ENCODE results near the gene C13orf46.
"Not testable (repeated sequence)": the region's sequence is repeated elsewhere in the genome, so short reads cannot be mapped to it uniquely, and the experiment has no call there.

Gene C13orf46

GRCh38 chr13:113991676-113992179 lies 17.9 kb upstream of the C13orf46 start:
- DNase-seq, result no peak

DNA sequence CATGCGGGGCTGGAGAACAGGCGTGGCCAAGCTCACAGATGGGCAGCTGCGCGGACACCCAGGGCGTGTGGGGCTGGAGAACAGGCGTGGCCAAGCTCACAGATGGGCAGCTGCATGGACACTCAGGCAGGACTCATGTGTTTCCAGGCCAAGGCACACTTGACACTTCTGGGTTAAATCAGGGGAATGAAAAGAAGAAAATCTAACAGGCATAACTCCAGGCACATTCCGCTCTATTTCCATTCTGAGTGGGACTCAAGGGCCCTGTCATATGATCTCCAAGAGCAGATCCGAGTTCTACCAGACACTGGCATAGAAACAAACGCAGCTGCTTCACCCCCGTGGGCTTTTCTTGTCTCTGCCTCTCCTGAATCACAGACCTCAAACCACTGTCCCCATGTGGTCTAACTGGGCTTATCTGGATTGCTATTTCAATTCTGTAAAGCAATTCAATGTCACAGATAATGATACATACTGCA lies 17.4 kb upstream of the C13orf46 start:
- DNase-seq, result no peak

DNA sequence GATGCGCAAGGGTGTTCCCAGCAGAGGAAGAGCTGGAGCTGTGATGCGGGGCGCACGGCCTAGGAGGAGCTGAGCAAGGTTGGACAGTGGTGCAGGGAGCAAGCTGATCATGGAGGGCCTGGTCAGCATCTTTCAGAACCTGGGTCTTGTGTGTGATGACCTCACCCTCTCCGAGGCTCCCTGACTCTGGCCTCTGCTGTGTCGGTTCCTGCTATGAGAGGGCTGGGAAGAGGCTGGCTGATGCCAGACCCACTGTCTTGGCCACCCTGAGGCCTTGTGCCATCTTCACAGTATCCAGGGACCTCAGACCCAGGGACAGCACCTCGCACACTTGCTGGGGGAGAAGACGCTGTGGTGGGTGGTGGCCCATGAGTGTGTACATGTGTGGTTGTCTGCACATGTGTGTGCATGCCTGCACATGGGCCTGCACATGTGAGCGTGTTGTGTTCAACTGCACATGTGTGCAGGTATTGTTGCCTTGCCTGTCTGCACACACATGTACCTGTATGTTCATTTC lies 16.5 kb upstream of the C13orf46 start:
- DNase-seq, result no peak

DNA sequence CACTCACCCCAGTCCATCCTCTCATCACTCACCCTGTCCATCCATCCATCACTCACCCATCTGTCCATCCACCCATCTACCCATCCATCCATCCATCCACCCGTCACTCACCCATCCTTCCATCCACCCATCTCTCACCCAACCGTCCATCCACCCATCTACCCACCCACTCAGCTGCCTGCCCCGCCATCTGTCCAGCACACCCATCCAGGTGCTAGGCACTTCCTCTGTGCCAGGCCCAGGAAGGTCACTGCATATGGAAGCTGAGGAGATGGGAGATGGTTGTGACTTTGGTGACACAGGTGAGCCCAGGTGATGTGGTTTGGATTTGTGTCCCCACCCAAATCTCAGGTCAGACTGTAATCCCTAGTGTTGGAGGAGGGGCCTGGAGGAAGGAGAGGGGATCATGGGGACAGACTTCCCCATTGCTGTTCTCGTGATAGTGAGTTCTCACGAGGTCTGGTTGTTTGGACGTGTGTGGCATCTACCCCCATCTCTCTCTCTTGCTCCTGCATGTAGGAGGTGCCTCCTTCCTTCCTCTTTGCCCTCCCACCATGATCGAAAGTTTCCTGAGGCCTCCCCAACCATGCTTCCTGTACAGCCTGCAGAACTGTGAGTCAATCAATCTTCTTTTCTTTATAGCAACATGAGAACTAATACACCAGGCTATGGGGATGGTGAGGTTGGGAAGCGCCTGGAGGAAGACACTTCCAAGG lies 15.9 kb upstream of the C13orf46 start:
- no peak for DNase-seq

- DNase-seq, result not testable (repeated sequence)
Observed at GRCh38 chr13:113988859-113989258, 15.0 kb upstream of the C13orf46 start.

GRCh38 chr13:113982296-113982661 lies 8.4 kb upstream of the C13orf46 start:
- DNase-seq, result no peak

DNA sequence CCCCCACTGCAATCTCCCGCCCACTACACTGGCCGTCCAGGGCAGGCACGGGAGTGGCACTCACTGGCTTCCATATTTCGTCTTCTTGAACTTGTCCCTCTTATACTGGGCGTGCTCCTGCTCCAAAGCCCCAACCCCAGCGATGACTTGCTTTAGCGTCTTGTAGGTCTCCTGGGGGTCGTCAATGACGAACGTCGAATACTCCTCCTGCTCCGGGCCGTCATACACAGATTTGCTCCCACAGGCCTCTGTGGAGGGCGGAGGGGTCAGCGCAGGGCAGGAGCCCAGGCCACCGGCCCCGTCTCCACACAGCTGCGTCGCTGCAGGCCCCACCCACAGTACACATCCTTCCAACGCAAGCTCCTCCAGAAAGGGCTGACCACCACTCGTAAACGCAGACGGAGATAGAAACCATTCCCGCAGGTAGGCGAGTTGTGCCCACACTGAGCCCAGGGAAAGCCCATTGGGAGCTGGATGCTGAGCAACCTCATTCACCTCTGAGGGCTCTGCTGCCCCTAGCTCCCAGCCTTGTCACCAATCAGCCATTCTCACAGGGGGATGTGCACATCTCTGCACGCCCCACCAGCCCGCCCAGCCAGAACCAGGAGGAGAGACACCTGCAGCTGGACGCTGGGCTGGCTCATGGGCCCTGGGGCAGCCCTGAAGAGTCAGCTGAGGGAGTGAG lies 7.9 kb upstream of the C13orf46 start:
- no peak for DNase-seq

DNA sequence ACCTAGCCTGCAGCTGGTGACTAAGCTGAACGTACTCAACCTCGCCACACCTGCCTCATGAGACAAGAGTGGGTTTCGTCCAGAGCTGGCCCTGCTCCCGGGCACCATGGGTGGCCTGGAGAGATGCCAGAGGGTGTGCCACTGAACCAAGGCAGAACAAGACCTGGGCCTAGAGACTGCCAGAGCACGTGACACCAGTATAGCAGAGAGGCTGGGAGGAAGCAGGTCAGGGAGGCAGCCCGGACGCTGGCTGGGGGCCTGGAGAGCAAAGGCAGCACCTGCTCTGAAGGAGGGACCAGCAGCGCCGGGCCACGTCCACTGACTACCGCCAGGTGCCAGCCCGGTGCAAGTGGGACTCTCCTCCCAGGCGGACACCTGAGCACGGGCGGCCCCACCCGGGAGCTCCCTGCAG lies 7.3 kb upstream of the C13orf46 start:
- DNase-seq, result peak; percentile 71

GRCh38 chr13:113980489-113981064 lies 6.7 kb upstream of the C13orf46 start:
- no peak for DNase-seq

GRCh38 chr13:113979791-113980471 lies 6.1 kb upstream of the C13orf46 start:
- no peak for DNase-seq

- DNase-seq, result no peak
Observed at GRCh38 chr13:113978741-113979481, 5.0 kb upstream of the C13orf46 start.

- no peak for DNase-seq
Observed at GRCh38 chr13:113977976-113978375, 4.1 kb upstream of the C13orf46 start.

GRCh38 chr13:113976711-113977684 lies 3.1 kb upstream of the C13orf46 start:
- no peak for DNase-seq

GRCh38 chr13:113975416-113975815 lies 1.5 kb upstream of the C13orf46 start:
- no peak for DNase-seq

- DNase-seq, result no peak
Observed at GRCh38 chr13:113974304-113975281, 717 bp upstream of the C13orf46 start.

- no peak for DNase-seq
Observed at GRCh38 chr13:113972451-113973217, 1.2 kb downstream of the C13orf46 start.

DNA sequence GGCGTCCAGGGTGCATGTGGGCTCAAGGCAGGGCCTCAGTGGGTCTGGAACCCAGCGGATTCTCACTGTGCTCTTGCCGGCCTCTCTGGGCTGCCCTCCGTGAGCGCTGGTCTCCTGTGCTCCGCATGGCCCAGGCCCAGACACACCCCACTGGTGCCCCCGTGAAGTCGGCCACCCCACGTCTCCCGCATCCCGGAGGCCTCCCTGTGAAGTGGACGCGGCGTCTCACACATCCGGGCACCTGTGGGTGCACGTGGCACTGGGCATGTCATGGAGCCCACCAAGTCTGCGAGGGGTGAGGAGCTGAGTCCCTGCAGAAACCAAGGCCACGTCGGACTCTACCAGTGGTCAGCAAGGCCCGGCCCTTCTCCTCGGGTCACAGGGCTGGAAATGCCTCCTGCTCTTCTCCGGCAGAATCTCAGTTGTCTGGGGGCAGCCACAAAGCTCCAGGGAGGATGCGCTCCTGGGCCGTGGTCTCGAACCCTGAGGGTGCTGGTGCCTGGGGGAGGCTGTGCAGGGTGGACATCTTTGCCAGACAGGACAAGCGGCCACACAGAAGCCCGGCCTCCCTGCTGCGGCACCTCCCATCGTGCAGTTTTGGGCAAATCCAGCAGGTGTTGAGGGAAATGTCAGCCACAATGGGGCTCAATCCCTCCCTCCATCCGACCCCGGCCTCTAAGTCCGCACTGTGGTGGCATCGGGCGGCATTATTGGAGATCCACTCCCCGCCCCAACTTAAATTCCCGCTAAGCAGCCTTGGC lies 2.2 kb downstream of the C13orf46 start:
- DNase-seq, result no peak

- no peak for DNase-seq
Observed at GRCh38 chr13:113970810-113971470, 2.9 kb downstream of the C13orf46 start.
